Testis (tissue), 3 donors: ENCODE measurements around the gene FAM234B. TPM values are rescaled to one million over a fixed set of nuclear protein-coding genes. Genes with fewer than 3 reads are reported as not detected.

ENCODE experiments used
- DNase-seq: peaks from one replicate; pipeline ENCODE4 v3.0.0-alpha.2; 2019
- H3K27ac ChIP-seq, 2 donors: fragments of 200-600 bp; sonication (generic); one replicate each; pipeline ENCODE4 v1.5.1; 2019
- H3K27me3 ChIP-seq: fragments of 200-600 bp; sonication (generic); one replicate; pipeline ENCODE4 v1.5.1; 2019
- H3K36me3 ChIP-seq: fragments of 200-600 bp; sonication (generic); one replicate; pipeline ENCODE4 v1.5.1; 2017; ENCODE audit warnings: low read depth; ENCODE audit errors: missing control alignments
- H3K4me1 ChIP-seq: fragments of 200-600 bp; sonication (generic); one replicate; pipeline ENCODE4 v1.5.1; 2019
- H3K4me3 ChIP-seq, 2 donors: fragments of 200-600 bp; sonication (generic); one replicate each; pipeline ENCODE4 v1.5.1; 2017 to 2019
- H3K9me3 ChIP-seq: fragments of 200-600 bp; sonication (generic); one replicate; pipeline ENCODE4 v1.5.1; 2017
- POLR2A ChIP-seq: fragments of 450-650 bp; IDR thresholded peaks from one replicate; pipeline ENCODE4 v1.6.1; 2017; ENCODE audit warnings: antibody characterized with exemption, mild to moderate bottlenecking, moderate library complexity
- WGBS, 2 donors: methylation state at CpG; one replicate each; pipeline ENCODE4 v1.1.5; 2018; 5-methylcytosine and 5-hydroxymethylcytosine counted together
- intact Hi-C: fragments of 100-400 bp; cut with DNase I; formaldehyde crosslinking; loops from one replicate; pipeline ENCODE4 v1.15.1; 2023; ENCODE audit warnings: low total_unique reads
- polyA plus RNA-seq: library from polyadenylated mRNA; stranded (reverse); fragments of 350-450 nt; fragmentation: Illumina TruSeq; extraction: RNeasy Lipid Tissue Mini Kit (QIAGEN cat#74804); gene quantifications from one replicate; pipeline ENCODE4 v1.2.3, GENCODE V29; 2014; ENCODE audit warnings: low read depth, low replicate concordance; ENCODE audit not compliant: insufficient read depth
- total RNA-seq, 2 donors: library from RNA; depleted of rRNA; stranded (reverse); fragments of >200 nt; gene quantifications; one replicate each; pipeline ENCODE4 v1.2.3, GENCODE V29; 2016
- TF ChIP-seq, protein P1 (sequence below), 3 experiments: fragments of 450-650 bp in 2 of 3; fragments of 200-600 bp in 1 of 3; sonication (generic) in 1 of 3; IDR thresholded peaks; one replicate each; pipeline ENCODE4 v1.5.1; 2016 to 2019; ENCODE audit warnings: antibody characterized with exemption in 3 of 3, mild to moderate bottlenecking in 2 of 3, moderate library complexity in 1 of 3

Gene FAM234B
- total and polyA plus RNA-seq, 3 donors from 2014 or later, result 11.0 to 13.2 (median 13.0) TPM

DNA sequence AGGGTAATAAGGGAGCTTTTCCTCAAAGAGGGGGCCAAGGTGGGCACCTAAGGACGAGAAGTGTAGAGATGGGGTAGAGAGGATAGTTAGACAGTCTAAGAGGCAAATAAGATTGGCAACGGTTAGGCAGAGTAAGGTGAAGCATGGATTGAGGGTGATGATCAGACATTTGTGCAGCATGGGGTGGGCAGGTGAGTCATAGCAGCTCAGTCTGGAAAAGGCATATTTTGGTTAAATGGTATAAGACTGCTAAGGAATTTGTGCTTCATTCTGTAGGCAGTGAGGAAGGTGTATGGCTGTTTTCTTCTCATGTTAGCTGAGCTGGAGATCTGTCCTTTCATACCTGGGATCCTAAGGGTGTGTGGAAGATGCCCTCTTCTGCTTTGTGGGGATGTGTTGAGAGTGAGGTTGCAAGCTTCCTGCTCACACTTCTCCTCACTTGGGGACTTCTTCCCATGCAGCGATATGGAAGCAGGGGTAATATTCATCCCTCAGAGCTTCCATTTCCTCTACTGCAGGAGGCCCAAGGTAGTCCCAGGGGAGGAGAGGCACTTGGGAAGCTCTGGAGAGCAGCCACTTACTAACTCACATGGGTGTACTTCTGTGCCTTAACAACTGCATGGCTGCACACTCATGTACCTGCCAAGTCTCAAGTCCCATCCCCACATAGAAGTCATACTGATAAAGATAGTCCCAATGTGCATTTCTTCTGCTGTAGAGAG, 30.4 kb downstream of the FAM234B start:
- Histone ChIP-seq H3K27ac (no peak overlapping the region), H3K9me3 (no peaks in the 10 kb centered on the region), H3K4me1 (no peaks in the 10 kb centered on the region), H3K36me3 (no peaks in the 10 kb centered on the region), H3K4me3 (no peak overlapping the region), H3K27me3 (no peaks in the 10 kb centered on the region)
- WGBS, 2 donors, result 83 to 90% methylated on average over 3 of the region's 3 CpGs
- TF ChIP-seq, protein P1, sequence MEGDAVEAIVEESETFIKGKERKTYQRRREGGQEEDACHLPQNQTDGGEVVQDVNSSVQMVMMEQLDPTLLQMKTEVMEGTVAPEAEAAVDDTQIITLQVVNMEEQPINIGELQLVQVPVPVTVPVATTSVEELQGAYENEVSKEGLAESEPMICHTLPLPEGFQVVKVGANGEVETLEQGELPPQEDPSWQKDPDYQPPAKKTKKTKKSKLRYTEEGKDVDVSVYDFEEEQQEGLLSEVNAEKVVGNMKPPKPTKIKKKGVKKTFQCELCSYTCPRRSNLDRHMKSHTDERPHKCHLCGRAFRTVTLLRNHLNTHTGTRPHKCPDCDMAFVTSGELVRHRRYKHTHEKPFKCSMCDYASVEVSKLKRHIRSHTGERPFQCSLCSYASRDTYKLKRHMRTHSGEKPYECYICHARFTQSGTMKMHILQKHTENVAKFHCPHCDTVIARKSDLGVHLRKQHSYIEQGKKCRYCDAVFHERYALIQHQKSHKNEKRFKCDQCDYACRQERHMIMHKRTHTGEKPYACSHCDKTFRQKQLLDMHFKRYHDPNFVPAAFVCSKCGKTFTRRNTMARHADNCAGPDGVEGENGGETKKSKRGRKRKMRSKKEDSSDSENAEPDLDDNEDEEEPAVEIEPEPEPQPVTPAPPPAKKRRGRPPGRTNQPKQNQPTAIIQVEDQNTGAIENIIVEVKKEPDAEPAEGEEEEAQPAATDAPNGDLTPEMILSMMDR (IDR thresholded peaks at IDR 0.05), result no peak
- TF ChIP-seq POLR2A, result no peak
- DNase-seq, result no peak
- intact Hi-C loops, result no loop called here

DNA sequence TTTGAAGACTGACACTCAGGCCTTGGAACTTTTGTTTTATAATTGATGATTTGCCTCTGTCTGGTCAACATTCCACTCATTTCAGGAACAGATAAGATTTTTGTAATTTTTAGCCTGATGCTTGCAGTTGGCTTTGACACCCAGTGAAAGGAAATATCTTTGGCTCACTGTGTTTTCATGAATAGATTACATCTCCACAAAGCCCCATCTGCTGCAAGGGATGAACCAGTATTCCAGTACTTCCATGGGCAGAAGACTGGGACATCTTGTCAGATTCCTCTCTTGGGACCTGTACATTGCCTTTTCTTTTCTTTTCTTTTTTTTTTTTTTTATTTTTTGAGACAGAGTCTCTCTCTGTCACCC, 30.9 kb downstream of the FAM234B start:
- Histone ChIP-seq H3K9me3 (no peaks in the 10 kb centered on the region), H3K4me3 (no peak overlapping the region), H3K36me3 (no peaks in the 10 kb centered on the region), H3K27ac (no peak overlapping the region), H3K27me3 (no peaks in the 10 kb centered on the region), H3K4me1 (no peaks in the 10 kb centered on the region)
- intact Hi-C loops, result no loop called here
- TF ChIP-seq, protein P1 (IDR thresholded peaks at IDR 0.05), result no peak
- no peak for TF ChIP-seq POLR2A
- DNase-seq, result no peak

DNA sequence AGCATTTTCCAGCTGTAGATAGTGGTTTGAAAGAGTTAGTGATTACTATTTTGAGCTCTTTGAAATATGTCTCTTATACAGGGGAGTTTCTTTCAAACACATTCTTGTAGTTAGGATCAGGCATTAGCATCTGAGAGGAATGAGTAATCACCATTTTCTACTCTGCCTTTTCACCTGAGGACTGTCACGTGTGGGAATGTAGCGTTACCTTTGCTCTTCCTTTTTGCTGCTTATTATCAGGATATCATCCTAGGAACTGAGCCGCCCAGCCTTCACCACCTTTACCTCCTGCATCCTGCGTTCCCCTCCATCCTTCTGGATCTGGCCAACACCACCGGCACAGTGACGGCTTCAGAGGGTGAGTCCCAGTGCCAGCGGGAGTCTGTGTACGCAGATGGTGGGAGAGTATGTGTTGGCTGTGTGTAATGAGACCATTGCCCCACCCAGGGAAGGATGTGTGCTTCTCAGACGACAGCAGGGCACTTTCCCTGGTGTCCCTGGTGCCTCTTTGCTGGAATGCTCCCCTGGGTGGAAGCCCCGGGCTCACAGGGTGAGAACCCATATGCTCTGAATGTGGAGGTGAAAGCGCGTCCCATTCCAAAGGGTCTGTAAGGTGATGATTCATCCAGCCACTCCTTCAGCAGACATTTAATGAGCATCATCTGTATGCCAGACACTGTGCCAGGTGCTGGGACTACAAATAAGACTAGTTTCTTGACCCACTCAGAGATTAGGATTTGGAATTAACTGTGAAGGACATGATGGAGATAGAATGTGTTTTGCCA, 31.8 kb downstream of the FAM234B start:
- H3K36me3 ChIP-seq, result no peaks in the 10 kb centered on the region

DNA sequence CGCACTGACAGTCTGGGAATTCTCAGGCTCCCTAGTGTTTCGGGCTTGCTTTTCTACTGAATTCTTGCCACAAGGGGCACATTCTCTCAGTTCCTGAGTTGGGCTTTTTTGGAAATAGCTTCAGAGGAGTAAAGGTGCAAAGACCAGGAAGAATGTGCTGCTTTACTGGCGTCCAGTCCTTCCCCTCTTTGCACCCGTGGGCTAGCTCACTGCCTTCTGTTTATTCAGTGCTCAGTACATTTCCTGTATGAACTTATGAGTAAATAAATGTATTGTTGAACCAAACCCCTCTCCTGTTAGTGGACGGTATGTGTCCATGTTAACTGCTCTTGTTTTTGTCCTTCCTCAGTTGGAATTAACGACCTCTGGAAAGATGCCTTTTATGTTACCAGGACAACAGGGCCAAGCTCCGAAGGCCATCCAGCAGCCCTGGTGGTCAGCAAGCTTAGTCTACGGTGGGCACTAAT, 35.3 kb downstream of the FAM234B start:
- Histone ChIP-seq H3K4me1 (no peaks in the 10 kb centered on the region), H3K36me3 (no peaks in the 10 kb centered on the region), H3K27me3 (no peaks in the 10 kb centered on the region), H3K4me3 (no peak overlapping the region), H3K9me3 (no peaks in the 10 kb centered on the region), H3K27ac (no peak overlapping the region)
- 82 to 93% methylated on average over 8 of the region's 8 CpGs for WGBS, 2 donors
- no peak for DNase-seq
- intact Hi-C loops, result no loop called here
- no peak for TF ChIP-seq POLR2A
- TF ChIP-seq, protein P1 (IDR thresholded peaks at IDR 0.05), result no peak

More for the DNA sequence above, 31.8 kb downstream of the FAM234B start:
- Histone ChIP-seq H3K27me3 (no peaks in the 10 kb centered on the region), H3K27ac (no peak overlapping the region), H3K4me1 (no peaks in the 10 kb centered on the region), H3K4me3 (no peak overlapping the region), H3K9me3 (no peaks in the 10 kb centered on the region)
- DNase-seq, result no peak
- 88 to 90% methylated on average over 12 of the region's 12 CpGs for WGBS, 2 donors
- TF ChIP-seq, protein P1 (IDR thresholded peaks at IDR 0.05), result no peak
- no peak for TF ChIP-seq POLR2A
- intact Hi-C loops, result no loop called here
